ENCODE measurements around the gene CLCF1. TPM values are rescaled to one million over a fixed set of nuclear protein-coding genes. Genes with fewer than 3 reads are reported as not detected.

The CLCF1 gene
- total RNA-seq, 1 donor from 2014 or later, result 1.4 TPM

DNA sequence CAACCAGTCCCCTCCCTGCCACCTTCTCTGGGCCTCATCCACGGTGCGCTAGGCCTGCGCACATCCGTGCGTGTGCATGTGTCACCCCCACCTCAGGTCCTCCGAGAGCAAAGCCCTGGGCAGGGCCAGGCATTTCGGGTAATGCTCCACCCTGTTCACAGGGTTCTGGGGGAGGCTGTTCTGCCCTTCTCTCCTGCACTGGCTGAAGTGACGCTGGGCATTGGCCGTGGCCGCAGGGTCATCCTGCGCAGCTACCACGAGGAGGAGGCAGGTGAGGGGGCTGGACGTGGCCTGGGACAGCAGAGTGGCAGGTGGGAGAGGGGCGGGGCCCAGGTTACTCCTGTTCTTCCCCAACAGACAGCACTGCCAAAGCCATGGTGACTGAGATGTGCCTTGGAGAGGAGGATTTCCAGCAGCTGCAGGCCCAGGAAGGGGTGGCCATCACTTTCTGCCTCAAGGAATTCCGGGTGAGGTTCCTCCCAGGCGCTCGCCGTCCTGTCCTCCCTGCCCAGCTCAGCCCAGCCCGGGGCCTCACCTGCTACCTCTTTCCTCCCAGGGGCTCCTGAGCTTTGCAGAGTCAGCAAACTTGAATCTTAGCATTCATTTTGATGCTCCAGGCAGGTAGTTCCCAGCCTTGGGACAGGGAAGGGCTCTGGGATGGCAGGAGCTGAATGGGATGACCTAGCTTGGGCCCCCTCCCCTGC, 22.3 kb upstream of the CLCF1 start:
- no peak for DNase-seq (ENCODE audit: low spot score)

- DNase-seq (ENCODE audit: low spot score), result no peak
Observed at GRCh38 chr11:67393990-67394389, 20.6 kb upstream of the CLCF1 start.

DNA sequence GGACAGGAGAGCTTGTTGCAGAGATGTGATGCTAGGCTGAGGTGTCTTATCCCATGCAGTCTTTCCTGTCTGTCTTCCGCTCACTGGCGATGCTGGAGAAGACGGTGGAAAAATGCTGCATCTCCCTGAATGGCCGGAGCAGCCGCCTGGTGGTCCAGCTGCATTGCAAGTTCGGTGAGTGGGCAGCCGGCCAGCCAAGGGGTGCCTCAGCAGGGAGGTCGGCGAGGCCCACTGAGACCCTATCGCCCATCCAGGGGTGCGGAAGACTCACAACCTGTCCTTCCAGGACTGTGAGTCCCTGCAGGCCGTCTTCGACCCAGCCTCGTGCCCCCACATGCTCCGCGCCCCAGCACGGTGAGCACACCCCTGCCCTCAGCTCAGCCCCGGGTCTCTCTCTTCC, 20.0 kb upstream of the CLCF1 start:
- DNase-seq (ENCODE audit: low spot score), result no peak

DNA sequence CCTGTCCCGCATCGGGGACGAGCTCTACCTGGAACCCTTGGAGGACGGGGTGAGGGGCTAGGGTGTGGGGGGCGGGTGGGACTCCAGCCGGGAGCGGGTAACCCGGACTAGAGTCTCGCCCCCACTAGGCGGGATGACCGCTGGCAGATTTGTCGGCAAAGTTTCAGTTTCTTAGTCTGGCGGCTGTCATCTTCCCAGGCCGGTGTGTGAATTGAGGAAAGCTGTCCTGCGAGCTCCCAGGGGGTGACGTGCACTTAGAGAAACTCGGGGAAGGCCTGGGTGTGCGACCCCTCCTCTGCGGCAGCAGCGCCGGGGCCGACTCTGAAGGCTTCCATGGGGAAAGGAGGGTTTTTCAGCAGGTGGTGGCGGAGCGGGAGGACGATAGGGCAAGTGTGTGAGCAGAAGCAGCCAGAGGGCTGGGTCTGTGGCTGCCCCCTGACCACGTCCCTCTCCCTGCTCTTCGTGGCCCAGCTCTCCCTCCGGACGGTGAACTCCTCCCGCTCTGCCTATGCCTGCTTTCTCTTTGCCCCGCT, 18.9 kb upstream of the CLCF1 start:
- DNase-seq (ENCODE audit: low spot score), result no peak

DNA sequence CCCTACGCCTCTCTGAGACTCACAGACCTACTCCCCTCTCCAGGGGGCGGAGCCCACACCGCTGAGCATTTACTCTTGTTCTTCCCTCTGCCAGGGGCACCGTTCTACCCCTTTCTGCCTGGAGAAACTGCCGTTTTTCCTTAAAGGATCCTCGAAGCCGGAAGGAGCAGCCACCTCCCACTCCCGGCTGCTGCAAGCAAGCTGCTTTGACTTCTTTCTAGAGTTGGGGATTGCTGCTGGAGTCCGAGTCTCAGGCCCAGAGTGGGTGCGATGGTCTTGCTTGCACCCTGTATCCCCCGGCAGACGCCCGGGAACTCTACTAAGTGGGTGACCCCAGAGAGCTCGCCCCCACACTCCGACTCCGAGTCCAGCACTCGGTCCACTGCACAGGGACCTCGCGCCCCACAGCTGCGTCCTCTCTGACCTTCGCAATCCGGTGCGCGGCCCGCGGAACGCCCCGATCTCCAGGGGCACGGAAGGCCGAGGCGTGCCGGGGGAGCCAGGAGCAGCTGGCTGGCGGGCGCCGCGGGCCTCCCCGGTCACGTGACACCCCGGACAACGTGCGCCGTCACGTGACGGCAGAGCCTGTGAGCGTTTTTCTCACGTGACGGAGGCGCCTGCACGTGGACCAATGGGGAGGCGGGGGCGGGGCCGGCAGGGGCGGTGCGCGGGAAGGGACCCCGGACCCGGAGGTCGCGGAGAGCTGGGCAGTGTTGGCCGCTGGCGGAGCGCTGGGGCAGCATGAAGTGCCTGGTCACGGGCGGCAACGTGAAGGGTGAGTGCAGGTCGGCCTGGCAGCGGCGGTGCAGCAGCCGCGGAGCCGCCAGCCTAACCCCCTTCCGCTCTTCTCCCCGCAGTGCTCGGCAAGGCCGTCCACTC, 18.1 kb upstream of the CLCF1 start, which contains the start of gene RAD9A:
RAD9A (plus strand) TSS at position 683 of the 879 bp plus-strand sequence; CDS start at position 742, 59 bp downstream.
- peak; percentile 95 for DNase-seq (ENCODE audit: low spot score)

- no peak for DNase-seq (ENCODE audit: low spot score)
Observed at GRCh38 chr11:67390947-67391303, 17.5 kb upstream of the CLCF1 start.

GRCh38 chr11:67389477-67389876, 16.1 kb upstream of the CLCF1 start:
- DNase-seq (ENCODE audit: low spot score), result no peak

- DNase-seq (ENCODE audit: low spot score), result no peak
Observed at GRCh38 chr11:67387518-67387917, 14.1 kb upstream of the CLCF1 start.

GRCh38 chr11:67387069-67387468, 13.7 kb upstream of the CLCF1 start:
- no peak for DNase-seq (ENCODE audit: low spot score)

DNA sequence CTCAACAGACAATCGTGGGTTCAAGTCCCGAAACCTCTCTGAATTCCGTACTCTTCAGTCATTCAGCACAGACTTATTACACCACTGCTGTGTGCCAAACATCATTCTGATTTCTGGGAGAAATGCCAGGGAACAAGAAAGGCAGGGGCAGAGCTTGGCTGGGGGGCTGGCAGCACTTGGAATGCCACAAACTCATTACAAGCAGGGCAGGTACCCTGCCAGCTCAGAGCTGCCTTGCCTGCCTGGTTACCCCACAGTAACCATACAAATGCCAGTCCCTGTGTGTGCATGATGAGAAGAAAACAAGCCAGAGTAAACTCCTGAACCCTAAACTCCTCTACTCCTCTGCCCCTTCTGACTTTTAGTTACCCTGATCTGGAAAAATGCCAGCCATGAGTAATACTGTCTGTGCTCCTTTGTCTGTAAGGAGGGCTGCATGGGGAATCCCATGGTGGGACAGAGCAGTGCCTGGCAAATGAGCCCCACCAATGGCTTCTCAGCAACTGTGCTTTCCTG, 11.5 kb upstream of the CLCF1 start:
- DNase-seq (ENCODE audit: low spot score), result no peak

DNA sequence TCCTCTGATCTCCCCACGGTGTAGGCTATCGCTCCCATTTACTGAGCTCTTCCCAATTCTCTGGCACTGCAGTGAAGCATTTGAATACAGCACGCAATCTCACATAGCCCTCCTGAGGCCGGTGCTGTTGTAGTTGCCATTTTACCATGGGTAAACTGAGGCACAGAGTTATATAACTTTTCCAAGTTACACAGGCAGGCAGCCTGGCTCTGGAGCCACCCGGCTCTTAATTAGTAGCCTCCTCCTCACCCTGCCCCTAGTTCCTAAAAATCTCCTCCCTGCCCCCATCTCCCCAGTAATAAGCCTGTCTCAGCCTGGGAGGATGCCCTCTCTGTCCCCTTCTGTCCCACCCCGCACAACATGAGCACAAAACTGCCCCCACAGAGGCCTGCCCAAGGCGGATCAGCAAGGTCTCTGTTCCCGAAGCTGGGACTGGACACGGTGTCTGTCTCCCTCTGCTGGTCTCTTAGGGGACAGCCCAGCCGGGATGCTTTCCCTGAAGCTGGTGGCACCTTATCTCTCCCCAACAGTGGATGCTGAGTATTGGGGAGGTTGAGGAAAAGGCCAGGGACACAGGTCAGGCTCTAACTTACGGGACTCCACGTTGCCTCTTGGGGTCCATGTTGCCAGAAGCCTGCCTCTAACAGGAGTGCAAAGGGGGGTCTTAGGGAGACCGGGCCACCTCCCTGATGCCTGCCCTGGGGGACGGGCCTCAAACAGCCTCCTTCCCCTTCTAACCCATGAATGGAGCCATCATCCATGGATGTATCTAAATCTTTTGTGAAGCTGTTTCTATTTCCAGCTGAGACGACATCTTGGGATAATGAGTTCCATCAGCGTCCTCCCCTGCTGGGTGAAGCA, 9.1 kb upstream of the CLCF1 start:
- peak; percentile 86 for DNase-seq (ENCODE audit: low spot score)

GRCh38 chr11:67381244-67381972, 8.0 kb upstream of the CLCF1 start:
- no peak for DNase-seq (ENCODE audit: low spot score)

DNA sequence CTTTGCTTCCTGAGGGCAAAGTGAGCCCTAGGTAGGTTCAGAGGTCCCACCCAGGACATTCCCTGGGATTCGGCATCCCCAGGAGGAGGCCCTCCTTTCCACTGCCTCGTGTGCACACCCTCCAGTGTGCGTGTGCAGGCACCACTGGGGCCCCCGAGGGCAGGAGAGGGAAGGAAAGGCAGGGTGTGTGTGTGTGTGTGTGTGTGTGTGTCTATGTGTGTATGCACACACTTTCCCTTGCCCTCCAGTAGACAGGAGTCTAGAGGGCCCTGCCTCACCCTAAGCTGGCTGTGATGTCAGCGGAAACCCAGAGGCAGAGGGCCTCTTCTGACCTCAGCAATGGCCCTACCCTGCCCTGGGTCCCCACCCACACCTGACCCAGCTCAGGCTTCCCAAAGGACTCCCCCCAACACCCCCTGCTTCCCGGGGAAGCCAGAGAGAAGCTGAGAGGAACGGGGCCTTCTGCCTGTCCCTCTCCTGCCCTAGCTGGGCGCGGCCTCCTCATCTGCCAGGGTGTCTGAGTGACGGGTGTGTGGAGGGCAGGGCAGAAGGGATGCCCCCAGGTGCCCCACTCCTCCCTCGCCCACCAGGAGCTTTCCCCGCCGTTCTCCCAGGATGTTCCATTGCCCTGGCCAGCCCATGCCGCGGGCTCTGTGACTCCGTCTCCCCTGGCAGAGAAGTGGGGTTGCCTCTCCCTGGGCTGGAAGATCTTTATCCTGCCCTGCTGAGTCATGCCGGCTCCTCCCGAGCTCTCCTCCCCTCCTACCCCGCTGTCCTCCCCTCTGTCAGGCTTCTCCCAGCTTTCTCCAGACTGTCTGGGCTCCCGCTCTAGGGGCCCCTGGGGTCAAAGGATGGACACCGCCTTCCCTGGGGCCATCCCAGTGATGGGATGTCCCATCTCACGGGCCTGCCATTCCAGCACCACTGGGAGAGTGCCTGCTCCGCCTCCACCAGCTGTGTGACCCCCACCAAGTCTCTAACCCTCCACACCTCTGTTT, 6.0 kb upstream of the CLCF1 start:
- no peak for DNase-seq (ENCODE audit: low spot score)

GRCh38 chr11:67378544-67378943, 5.1 kb upstream of the CLCF1 start:
- no peak for DNase-seq (ENCODE audit: low spot score)

GRCh38 chr11:67376873-67377808, 3.7 kb upstream of the CLCF1 start:
- DNase-seq (ENCODE audit: low spot score), result no peak

- no peak for DNase-seq (ENCODE audit: low spot score)
Observed at GRCh38 chr11:67376063-67376820, 2.8 kb upstream of the CLCF1 start.

DNA sequence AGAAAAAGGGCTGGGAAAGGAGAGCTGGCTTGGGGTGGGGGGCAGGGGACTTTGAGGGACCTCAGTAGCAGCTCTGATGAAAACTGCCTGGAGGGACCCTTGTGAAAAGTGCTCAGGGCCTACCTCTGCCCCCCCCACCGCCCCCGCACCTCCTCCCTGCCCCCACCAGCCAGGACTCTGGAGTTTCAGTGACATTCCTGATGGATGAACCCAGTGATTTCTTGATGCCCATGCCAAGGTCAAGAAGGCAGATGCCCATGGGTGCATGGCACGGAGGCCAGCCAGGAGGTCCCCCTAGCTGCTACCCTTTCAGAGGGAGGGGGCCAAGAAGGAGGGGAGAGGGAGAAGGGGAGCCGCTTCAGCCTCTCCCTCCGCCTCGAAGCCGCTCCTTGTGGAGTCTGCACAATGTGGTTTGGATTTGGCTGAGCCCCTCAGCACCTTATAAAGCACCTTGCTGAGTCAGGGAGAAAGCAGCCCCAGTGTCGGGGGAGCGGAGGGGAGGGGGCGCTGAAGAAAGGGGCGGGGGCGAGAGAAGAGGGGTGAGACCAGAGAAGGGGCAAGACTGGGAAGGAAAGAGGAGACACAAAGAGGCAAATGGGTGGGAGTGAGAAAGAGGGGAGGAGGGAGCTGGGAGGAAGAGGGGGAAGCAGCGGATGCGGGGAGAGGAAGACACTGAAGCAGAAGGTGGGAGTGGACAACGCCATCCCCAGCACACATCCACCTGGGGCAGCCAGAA, 2.1 kb upstream of the CLCF1 start:
- DNase-seq (ENCODE audit: low spot score), result no peak
